NCI-H2029 treated with DMSO at 0.1 percent for 48 hours (cell line): Measurements from ENCODE around the gene ADCYAP1R1.

ENCODE experiments used
- DNase-seq: peaks from one replicate; lab custom pipeline; 2025; lab: John Stamatoyannopoulos, UW

Gene ADCYAP1R1

GRCh38 chr7:31106303-31107105, 54.4 kb downstream of the ADCYAP1R1 start:
- no peak for DNase-seq

- DNase-seq, result no peak
These were observed 55.3 kb downstream of the ADCYAP1R1 start for GRCh38 chr7:31107106-31108090.

- no peak for DNase-seq
These were observed 56.1 kb downstream of the ADCYAP1R1 start for GRCh38 chr7:31108097-31108657.

DNA sequence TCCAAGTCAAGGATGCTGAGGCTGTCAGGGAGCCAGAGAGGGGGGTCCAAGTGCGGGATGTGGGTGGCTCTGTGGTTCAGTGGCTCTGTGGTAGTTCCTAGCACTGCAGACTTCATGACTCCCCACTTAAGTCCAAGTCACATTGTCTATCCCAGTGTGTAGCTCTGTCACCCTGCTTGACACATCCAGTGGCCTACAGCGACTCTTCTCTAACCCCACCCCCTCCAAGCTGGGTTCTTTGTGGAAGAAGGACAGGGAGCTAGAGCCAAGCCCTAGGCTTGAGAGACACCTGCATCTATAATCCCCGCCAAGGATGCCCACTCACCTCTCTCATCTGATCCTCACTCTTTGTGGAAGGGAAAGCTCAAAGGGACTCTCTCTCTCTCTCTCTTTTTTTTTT, 57.6 kb downstream of the ADCYAP1R1 start:
- DNase-seq, result no peak

- no peak for DNase-seq
These were observed 58.4 kb downstream of the ADCYAP1R1 start for GRCh38 chr7:31110331-31111108.

GRCh38 chr7:31111109-31111451, 59.0 kb downstream of the ADCYAP1R1 start:
- no peak for DNase-seq

DNA sequence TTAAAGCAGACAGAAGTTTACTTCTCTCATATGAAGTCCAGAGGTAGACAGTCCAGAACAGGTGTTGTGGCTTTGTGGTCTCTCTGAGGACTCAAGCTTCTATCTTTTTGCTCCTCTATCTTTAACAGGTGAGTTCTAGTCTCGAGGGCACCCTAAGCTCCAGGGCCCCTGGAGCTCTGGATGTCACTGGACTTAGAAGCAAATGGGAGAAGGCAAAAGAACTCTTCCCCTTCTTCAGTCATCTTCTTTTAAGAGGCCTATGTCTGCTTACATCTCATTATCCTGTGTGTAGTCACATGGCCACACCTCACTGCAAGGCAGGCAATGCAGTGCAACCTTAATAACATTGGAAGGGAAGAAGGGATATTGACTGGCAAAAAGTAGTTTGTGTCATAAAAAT, 61.6 kb downstream of the ADCYAP1R1 start:
- DNase-seq, result no peak

DNA sequence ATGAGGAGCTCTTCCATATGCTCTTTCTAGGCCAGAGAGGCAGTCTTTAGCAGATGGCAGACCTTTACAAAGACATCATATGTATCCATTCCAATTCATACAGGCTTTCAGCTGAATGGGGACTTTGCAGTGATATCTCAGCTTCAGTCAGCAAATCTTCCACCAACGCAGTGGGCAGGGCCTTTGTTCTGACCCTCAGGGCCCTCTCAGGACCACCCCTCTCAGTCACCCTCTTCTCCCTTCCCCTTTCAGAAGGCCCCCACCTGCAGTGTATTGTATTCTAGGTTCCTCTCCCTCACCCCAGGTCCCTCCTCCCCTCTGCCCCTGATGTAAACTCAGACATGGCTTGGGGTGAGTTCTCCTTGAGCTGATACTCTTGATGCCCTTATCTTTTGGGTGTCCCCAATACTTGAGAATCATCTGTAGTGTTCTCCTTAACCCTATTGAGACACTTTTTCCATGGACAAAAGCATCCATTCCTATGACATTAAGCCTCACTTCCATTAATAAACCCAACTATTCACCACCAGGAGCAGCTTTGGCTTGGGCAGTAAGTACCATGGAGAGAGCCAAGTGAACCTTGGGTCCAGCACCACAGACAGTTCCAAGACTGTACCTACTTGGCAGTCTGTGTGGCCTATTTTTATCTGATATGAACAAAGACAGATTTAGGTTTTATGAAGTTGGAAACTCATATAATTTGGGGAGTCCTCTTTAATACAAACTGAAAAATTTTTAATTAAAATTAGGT, 62.7 kb downstream of the ADCYAP1R1 start:
- no peak for DNase-seq

GRCh38 chr7:31116615-31117014, 64.5 kb downstream of the ADCYAP1R1 start:
- no peak for DNase-seq

DNA sequence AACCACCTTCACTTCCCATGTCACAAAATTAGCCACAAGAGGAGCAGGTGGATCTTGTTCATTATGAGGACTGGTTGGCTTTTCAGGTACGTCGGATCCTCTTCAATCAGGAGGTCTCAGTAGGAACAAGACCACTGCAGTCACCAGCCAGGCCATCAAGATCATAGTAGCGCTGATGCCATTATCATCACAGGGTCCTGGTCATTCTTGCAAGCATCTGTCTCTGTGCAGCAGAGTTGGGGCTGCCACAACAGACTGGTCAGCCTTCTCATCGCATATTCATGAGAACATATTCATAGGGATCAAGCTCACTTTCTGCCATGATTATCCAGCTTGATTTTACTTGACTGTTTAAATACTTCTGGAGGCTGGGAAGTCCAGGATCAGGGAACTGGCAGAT, 67.1 kb downstream of the ADCYAP1R1 start:
- no peak for DNase-seq

- no peak for DNase-seq
These were observed 68.8 kb downstream of the ADCYAP1R1 start for GRCh38 chr7:31120800-31121513.

GRCh38 chr7:31121601-31122000, 69.5 kb downstream of the ADCYAP1R1 start:
- DNase-seq, result no peak

GRCh38 chr7:31122649-31123058, 70.5 kb downstream of the ADCYAP1R1 start:
- peak; percentile 21 for DNase-seq

- DNase-seq, result no peak
These were observed 71.2 kb downstream of the ADCYAP1R1 start for GRCh38 chr7:31123321-31123720.

DNA sequence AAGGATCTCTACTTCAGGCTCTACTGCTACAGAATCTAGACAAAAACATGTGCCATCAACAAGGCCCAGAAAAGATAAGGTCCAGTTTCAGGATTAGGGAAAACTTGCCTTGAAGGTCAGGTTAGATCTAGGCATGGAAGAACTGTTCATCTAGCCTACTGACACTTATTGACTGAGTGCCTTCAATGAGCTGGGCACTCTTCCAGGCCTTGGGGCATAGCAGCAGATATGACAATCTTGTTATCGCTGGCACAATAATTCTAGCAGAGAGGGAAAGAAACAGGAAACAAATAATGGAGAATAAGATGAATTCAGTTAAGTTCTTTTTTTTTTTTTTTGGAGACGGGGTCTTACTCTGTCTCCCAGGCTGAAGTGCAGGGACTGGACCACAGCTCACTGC, 71.6 kb downstream of the ADCYAP1R1 start:
- no peak for DNase-seq

- DNase-seq, result no peak
These were observed 73.1 kb downstream of the ADCYAP1R1 start for GRCh38 chr7:31125171-31125570.

DNA sequence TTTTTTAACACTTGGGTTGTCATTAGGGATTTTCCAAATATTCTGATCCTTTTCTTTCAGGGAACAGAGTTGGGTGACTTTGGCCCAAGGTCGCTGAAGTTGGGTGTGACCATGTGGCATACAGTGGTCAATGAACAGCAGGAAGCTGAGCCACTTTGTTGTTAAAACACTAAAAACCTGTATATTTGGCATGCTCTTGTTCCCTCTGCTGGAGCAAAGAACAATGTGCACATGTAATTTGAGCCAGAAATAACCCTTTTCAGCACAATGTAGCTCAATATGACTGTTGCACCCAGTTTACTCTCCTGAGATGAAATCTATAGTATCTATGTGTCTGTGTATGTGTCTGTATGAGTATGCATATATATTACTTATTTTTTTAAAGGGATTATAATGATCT, 74.9 kb downstream of the ADCYAP1R1 start:
- no peak for DNase-seq

GRCh38 chr7:31129067-31129466, 77.0 kb downstream of the ADCYAP1R1 start:
- no peak for DNase-seq

GRCh38 chr7:31133497-31133896, 81.4 kb downstream of the ADCYAP1R1 start:
- DNase-seq, result no peak
